ENCODE data around the gene DNAJC2. TPM values are rescaled to one million over a fixed set of nuclear protein-coding genes. Genes with fewer than 3 reads are reported as not detected.

Gene DNAJC2
- total RNA-seq, 1 donor from 2014 or later, result 40.0 TPM

GRCh38 chr7:103341466-103341865 is 3.1 kb downstream of the DNAJC2 start:
- DNase-seq (ENCODE audit: low read depth), result no peak
- H3K4me1 Mint-ChIP-seq (ENCODE audit: low read depth, unreplicated experiment), result peaks cover 14% of the 10 kb centered on the region
- no peaks in the 10 kb centered on the region for H3K9me3 Mint-ChIP-seq (ENCODE audit: unreplicated experiment)
- Histone ChIP-seq H3K4me1 (ENCODE audit: insufficient read depth, low read length) (no peaks in the 10 kb centered on the region), H3K4me2 (ENCODE audit: low read length) (no peak overlapping the region), H3K79me2 (ENCODE audit: insufficient read depth, low read length) (peaks cover 80% of the 10 kb centered on the region), H3K27ac (ENCODE audit: low read depth, low read length) (no peak overlapping the region), H3K4me3 (ENCODE audit: insufficient read depth, low read depth, low read length) (no peak overlapping the region), H2AFZ (ENCODE audit: low read depth, low read length) (no peak overlapping the region), H3K36me3 (ENCODE audit: insufficient read depth, low read length) (peaks cover 27% of the 10 kb centered on the region), H3K9ac (ENCODE audit: low read length) (no peak overlapping the region), H3K9me3 (ENCODE audit: insufficient read depth, low read depth, low read length) (no peaks in the 10 kb centered on the region), H4K20me1 (ENCODE audit: insufficient read depth, low read length) (peaks cover 33% of the 10 kb centered on the region), H3K27me3 (ENCODE audit: insufficient read depth, low read length) (no peaks in the 10 kb centered on the region)
- H3K27me3 Mint-ChIP-seq (ENCODE audit: low read depth, unreplicated experiment), result no peaks in the 10 kb centered on the region
- peaks cover 14% of the 10 kb centered on the region for H3K36me3 Mint-ChIP-seq (ENCODE audit: low read depth, unreplicated experiment)
- no peak for TF ChIP-seq EZH2 (IDR thresholded peaks at IDR 0.05; ENCODE audit: insufficient read depth, low read length)
- no peak for TF ChIP-seq CTCF (IDR thresholded peaks at IDR 0.05; ENCODE audit: insufficient read depth, low read depth, low read length)
- no peak overlapping the region for H3K27ac Mint-ChIP-seq (ENCODE audit: unreplicated experiment)
- H3K4me3 Mint-ChIP-seq (ENCODE audit: unreplicated experiment), result peak overlapping the region; percentile 40
- no peak for FAIRE-seq

- Mint-ChIP-seq H3K27ac (ENCODE audit: unreplicated experiment) (no peak overlapping the region), H3K4me1 (ENCODE audit: low read depth, unreplicated experiment) (peaks cover 11% of the 10 kb centered on the region), H3K27me3 (ENCODE audit: low read depth, unreplicated experiment) (no peaks in the 10 kb centered on the region), H3K36me3 (ENCODE audit: low read depth, unreplicated experiment) (peaks cover 14% of the 10 kb centered on the region), H3K9me3 (ENCODE audit: unreplicated experiment) (no peaks in the 10 kb centered on the region), H3K4me3 (ENCODE audit: unreplicated experiment) (no peak overlapping the region)
- H3K36me3 ChIP-seq (ENCODE audit: insufficient read depth, low read length), result peaks cover 27% of the 10 kb centered on the region
- TF ChIP-seq EZH2 (IDR thresholded peaks at IDR 0.05; ENCODE audit: insufficient read depth, low read length) (no peak), CTCF (IDR thresholded peaks at IDR 0.05; ENCODE audit: insufficient read depth, low read depth, low read length) (no peak)
- no peak overlapping the region for H2AFZ ChIP-seq (ENCODE audit: low read depth, low read length)
- no peak overlapping the region for H3K27ac ChIP-seq (ENCODE audit: low read depth, low read length)
- H3K4me2 ChIP-seq (ENCODE audit: low read length), result no peak overlapping the region
- H3K79me2 ChIP-seq (ENCODE audit: insufficient read depth, low read length), result peaks cover 80% of the 10 kb centered on the region
- DNase-seq (ENCODE audit: low read depth), result no peak
- H3K4me3 ChIP-seq (ENCODE audit: insufficient read depth, low read depth, low read length), result no peak overlapping the region
- FAIRE-seq, result no peak
- peaks cover 43% of the 10 kb centered on the region for H4K20me1 ChIP-seq (ENCODE audit: insufficient read depth, low read length)
- H3K27me3 ChIP-seq (ENCODE audit: insufficient read depth, low read length), result no peaks in the 10 kb centered on the region
- no peaks in the 10 kb centered on the region for H3K4me1 ChIP-seq (ENCODE audit: insufficient read depth, low read length)
- no peak overlapping the region for H3K9ac ChIP-seq (ENCODE audit: low read length)
- H3K9me3 ChIP-seq (ENCODE audit: insufficient read depth, low read depth, low read length), result no peaks in the 10 kb centered on the region
Measured at GRCh38 chr7:103338864-103339263, 5.7 kb downstream of the DNAJC2 start.

GRCh38 chr7:103336761-103337160 is 7.8 kb downstream of the DNAJC2 start:
- H3K4me3 ChIP-seq (ENCODE audit: insufficient read depth, low read depth, low read length), result no peak overlapping the region
- no peaks in the 10 kb centered on the region for H3K9me3 Mint-ChIP-seq (ENCODE audit: unreplicated experiment)
- H3K27me3 ChIP-seq (ENCODE audit: insufficient read depth, low read length), result no peaks in the 10 kb centered on the region
- peaks cover 8% of the 10 kb centered on the region for H3K4me1 Mint-ChIP-seq (ENCODE audit: low read depth, unreplicated experiment)
- no peak overlapping the region for H3K9ac ChIP-seq (ENCODE audit: low read length)
- peaks cover 30% of the 10 kb centered on the region for H3K36me3 ChIP-seq (ENCODE audit: insufficient read depth, low read length)
- H2AFZ ChIP-seq (ENCODE audit: low read depth, low read length), result no peak overlapping the region
- FAIRE-seq (no peak), DNase-seq (ENCODE audit: low read depth) (no peak)
- no peak overlapping the region for H3K27ac Mint-ChIP-seq (ENCODE audit: unreplicated experiment)
- H3K4me3 Mint-ChIP-seq (ENCODE audit: unreplicated experiment), result no peak overlapping the region
- H3K27me3 Mint-ChIP-seq (ENCODE audit: low read depth, unreplicated experiment), result no peaks in the 10 kb centered on the region
- no peak for TF ChIP-seq EZH2 (IDR thresholded peaks at IDR 0.05; ENCODE audit: insufficient read depth, low read length)
- no peak for TF ChIP-seq CTCF (IDR thresholded peaks at IDR 0.05; ENCODE audit: insufficient read depth, low read depth, low read length)
- H3K4me2 ChIP-seq (ENCODE audit: low read length), result no peak overlapping the region
- H3K36me3 Mint-ChIP-seq (ENCODE audit: low read depth, unreplicated experiment), result peaks cover 20% of the 10 kb centered on the region
- H3K27ac ChIP-seq (ENCODE audit: low read depth, low read length), result no peak overlapping the region
- no peaks in the 10 kb centered on the region for H3K4me1 ChIP-seq (ENCODE audit: insufficient read depth, low read length)
- H3K79me2 ChIP-seq (ENCODE audit: insufficient read depth, low read length), result peaks cover 77% of the 10 kb centered on the region
- peaks cover 45% of the 10 kb centered on the region for H4K20me1 ChIP-seq (ENCODE audit: insufficient read depth, low read length)
- H3K9me3 ChIP-seq (ENCODE audit: insufficient read depth, low read depth, low read length), result no peaks in the 10 kb centered on the region

Measured in astrocyte (in vitro differentiated cells and primary cell).